ENCODE results near the gene KCTD20. TPM values are rescaled to one million over a fixed set of nuclear protein-coding genes. Genes with fewer than 3 reads are reported as not detected.
A peak's percentile ranks its signal among the peaks of the same experiment; 100 is the strongest.

KCTD20 gene
- total and polyA plus RNA-seq, 10 of the 15 experiments (the other 5 are each of a cell fraction or from before 2014, with no cell fraction given), result 18.1 to 77.0 (median 50.5) TPM

DNA sequence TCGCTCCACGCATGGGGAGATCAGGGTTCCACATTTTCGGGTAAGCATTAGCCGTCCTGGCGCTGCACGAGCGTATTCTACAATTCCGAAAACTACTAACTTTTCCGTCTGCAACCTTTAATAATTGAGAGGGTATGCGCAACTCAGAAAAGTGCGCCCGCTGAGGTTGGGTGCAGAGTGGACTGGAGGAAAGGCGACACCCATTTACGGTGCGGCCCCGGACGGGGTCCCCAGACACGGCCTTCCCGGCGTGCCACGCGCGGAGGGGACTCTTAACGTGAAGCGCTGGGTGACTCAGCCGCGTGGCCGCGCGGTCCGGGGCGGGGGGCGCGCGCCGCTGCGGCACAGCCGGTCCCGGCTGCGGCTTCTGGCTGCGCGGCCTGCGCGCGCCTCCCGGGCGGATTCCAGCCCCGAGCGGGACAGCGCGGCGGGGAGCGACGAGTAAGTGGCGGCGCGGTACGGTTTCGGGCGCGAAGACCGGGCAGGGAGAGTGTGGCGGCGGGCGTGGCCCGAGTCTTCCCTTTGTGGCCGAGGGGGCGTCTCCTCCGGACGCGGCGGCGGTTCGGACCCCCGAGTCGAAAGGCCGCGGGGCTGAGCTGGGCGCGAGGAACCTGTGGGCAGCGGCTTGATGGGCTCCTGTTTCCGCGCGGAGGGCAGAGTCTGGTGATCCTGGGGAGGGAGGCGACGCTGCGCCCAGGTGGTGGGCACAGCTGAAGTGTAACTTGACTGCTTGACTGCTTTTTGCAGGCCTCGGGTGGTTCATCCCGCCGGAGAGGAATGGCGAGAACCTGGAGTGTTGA, at the start of gene KCTD20, which contains the start of gene PXT1 (continued):
- TF ChIP-seq IKZF1 (conservative IDR thresholded peaks at IDR 0.05) (peak; percentile 90), BACH1 (IDR thresholded peaks at IDR 0.05; ENCODE audit: borderline replicate concordance) (peak; percentile 92), ASH2L (IDR thresholded peaks at IDR 0.05; ENCODE audit: borderline replicate concordance, low read depth) (no peak; the same call in 1 of the 2 replicates), MTA3 (IDR thresholded peaks at IDR 0.05; ENCODE audit: borderline replicate concordance, low read length) (no peak; the same call in 1 of the 2 replicates), CHD4 (IDR thresholded peaks at IDR 0.05) (no peak), SUPT20H (IDR thresholded peaks at IDR 0.05; ENCODE audit: borderline replicate concordance, control insufficient read depth, low read depth, low read length) (no peak), CHD2 (IDR thresholded peaks at IDR 0.05; ENCODE audit: borderline replicate concordance, low read depth, low read length) (peak; percentile 48; the same call in 1 of the 2 replicates), ZBTB4 (CRISPR knock-in tag; IDR thresholded peaks at IDR 0.05) (no peak), ZBTB33 (IDR thresholded peaks at IDR 0.05) (no peak), SMC3 (IDR thresholded peaks at IDR 0.05; ENCODE audit: borderline replicate concordance, low read length) (no peak), ZSCAN29 (IDR thresholded peaks at IDR 0.05) (peak; percentile 31; the same call in 1 of the 2 replicates), FOS (IDR thresholded peaks at IDR 0.05; ENCODE audit: borderline replicate concordance, extremely low read depth, insufficient read length) (no peak), NR2C2 (IDR thresholded peaks at IDR 0.05; ENCODE audit: borderline replicate concordance, control insufficient read depth, insufficient read length, low read depth) (no peak), GATAD2B (conservative IDR thresholded peaks at IDR 0.05; ENCODE audit: low read depth) (peak; percentile 98), RB1 (IDR thresholded peaks at IDR 0.05; ENCODE audit: borderline replicate concordance) (peak; percentile 93), STAT1 (conservative IDR thresholded peaks at IDR 0.05) (peak; percentile 54; the same call in 1 of the 2 replicates), JUNB (IDR thresholded peaks at IDR 0.05) (no peak), NBN (IDR thresholded peaks at IDR 0.05) (peak; percentile 50; the same call in 1 of the 2 replicates), YY1 (IDR thresholded peaks at IDR 0.05; ENCODE audit: low read depth, low read length) (peak; percentile 81), HDGF (IDR thresholded peaks at IDR 0.05) (no peak), MEF2B (IDR thresholded peaks at IDR 0.05; ENCODE audit: partially characterized antibody, poor library complexity, severe bottlenecking) (peak; percentile 28)
- TF ChIP-seq, protein P1, sequence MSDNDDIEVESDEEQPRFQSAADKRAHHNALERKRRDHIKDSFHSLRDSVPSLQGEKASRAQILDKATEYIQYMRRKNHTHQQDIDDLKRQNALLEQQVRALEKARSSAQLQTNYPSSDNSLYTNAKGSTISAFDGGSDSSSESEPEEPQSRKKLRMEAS (IDR thresholded peaks at IDR 0.05; ENCODE audit: low read depth, low read length), result peak; percentile 60; the same call in 1 of the 2 replicates
- TF ChIP-seq, protein P2, sequence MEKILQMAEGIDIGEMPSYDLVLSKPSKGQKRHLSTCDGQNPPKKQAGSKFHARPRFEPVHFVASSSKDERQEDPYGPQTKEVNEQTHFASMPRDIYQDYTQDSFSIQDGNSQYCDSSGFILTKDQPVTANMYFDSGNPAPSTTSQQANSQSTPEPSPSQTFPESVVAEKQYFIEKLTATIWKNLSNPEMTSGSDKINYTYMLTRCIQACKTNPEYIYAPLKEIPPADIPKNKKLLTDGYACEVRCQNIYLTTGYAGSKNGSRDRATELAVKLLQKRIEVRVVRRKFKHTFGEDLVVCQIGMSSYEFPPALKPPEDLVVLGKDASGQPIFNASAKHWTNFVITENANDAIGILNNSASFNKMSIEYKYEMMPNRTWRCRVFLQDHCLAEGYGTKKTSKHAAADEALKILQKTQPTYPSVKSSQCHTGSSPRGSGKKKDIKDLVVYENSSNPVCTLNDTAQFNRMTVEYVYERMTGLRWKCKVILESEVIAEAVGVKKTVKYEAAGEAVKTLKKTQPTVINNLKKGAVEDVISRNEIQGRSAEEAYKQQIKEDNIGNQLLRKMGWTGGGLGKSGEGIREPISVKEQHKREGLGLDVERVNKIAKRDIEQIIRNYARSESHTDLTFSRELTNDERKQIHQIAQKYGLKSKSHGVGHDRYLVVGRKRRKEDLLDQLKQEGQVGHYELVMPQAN (conservative IDR thresholded peaks at IDR 0.05), result peak; percentile 80
